Activated CD4-positive, alpha-beta T cell treated with anti-CD3 and anti-CD28 coated beads for 24 hours (primary cell): Measurements from ENCODE around the gene CD247.

Experiments
- DNase-seq, 2 donors: peaks; one replicate each; pipeline ENCODE4 v3.0.0-alpha.2; 2020; ENCODE audit warnings: low read depth in 2 of 2

Gene CD247

DNA sequence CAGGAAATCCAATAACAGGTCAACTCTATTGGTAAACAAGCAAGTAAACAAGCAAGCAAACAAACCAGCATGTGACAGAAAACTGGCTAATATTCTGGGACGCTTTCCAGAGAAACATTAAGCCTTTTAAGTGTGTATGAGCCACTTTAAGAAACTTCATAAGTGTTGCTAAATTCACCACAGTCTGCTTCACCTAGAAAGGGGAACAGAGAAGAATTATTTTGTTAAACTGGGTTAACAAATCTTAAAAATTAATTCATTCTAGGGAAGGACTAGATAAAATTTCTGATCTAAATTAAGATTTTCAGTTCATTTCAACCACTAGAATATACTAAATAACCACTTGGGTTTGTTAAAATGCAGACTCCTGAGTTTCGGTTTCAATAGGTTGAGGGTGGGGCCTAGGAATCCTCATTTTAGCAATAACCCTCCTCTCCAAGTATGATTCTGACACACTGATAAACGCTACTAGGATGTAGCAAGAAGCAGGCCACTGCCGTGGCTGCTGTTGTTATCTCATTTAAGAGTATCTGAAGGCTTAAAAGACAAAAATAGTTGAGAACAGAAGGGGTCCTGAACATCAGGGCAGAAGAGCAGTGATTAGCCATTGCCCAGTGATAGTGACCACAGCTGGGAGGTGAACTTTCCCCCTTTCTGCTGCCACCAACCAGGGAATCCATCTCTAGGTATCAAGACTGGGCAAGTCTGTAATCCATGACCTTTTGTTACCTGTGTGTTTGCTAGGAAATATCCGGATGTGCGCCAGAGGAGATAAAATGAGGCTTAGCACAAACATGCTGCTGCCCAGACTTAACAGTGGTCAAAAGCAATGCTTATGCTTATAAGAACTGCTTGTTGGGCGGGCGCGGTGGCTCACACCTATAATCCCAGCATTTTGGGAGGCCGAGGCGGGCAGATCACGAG lies 24.0 kb upstream of the CD247 start:
- no peak for DNase-seq

DNA sequence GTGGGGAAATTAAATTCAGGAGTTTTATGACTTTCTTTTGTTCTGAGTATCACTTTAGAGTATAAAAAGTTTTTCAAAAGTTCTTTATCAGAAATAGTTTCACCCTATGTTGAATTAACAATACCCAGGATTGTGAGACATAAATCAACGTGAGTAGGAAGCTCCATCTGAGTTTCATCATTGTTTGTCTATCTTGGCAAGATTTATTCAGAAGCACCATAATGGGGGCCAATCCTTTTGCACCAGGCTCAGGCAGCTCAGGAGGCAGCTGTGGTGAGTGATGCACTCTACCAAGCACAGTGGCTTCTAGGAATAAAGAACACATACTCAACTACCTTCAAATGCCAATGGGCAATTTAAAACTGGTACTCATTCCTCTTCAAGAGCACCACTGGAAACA lies 23.3 kb upstream of the CD247 start:
- no peak for DNase-seq

DNA sequence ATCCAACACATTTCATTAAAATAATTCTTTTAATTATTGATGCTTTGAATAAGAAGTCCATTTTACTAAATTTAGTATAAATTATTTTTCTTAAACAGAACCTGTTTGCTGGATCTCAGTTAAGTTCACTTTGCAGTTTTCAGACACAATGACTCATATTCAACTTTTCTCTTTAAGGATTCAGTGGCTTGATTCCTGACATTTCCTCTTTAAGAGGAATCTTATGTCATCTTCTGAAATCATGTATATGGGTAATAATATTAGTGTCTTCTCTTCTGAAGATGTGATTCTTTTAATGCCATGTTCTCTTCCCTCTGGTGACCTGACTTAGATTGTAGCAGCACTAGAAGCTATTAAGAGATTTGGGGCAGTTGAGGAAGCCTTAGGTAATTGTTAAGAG lies 22.7 kb upstream of the CD247 start:
- no peak for DNase-seq

DNA sequence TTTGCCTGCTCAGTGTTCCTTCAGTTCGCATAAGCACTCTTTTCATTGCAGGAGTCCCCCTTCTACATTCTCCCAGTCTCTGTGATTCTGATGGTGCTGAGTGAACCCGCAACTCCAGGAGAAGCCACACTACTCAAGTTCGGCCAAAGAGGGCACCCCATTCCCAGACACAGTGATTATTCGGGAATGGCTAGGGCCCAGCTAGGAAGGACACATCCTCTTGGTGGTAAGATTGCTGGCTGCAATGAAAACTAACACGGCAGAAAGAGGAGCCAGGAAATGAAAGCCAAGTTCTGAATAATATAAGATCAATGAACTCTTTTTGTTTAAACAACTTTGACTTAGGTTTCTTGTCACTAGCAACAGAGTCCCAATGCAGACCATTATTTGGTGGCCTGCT lies 20.3 kb upstream of the CD247 start:
- no peak for DNase-seq

DNA sequence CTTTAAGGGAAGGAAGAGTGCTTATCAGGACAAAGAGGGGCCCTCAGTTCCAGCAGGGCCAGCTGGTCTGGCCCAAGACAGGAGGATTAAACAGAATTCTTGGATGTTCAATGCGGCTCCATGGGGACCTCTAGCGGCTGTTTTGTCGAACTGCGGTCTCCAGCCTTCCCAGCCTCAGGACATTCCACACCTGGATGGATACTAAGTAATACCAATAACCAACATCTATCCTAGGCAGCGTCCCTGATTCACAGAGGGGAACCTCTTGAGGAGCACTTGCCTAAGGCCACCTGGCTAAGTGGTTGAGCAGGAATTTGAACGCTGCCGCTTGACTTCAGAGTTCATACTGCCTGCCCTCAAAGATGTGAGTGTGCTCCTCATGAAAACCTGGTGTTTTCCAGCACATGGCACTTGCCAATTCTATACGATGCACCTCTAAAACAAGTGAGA lies 15.5 kb upstream of the CD247 start:
- DNase-seq, result peak in 1 of 2 donors; percentile 57

DNA sequence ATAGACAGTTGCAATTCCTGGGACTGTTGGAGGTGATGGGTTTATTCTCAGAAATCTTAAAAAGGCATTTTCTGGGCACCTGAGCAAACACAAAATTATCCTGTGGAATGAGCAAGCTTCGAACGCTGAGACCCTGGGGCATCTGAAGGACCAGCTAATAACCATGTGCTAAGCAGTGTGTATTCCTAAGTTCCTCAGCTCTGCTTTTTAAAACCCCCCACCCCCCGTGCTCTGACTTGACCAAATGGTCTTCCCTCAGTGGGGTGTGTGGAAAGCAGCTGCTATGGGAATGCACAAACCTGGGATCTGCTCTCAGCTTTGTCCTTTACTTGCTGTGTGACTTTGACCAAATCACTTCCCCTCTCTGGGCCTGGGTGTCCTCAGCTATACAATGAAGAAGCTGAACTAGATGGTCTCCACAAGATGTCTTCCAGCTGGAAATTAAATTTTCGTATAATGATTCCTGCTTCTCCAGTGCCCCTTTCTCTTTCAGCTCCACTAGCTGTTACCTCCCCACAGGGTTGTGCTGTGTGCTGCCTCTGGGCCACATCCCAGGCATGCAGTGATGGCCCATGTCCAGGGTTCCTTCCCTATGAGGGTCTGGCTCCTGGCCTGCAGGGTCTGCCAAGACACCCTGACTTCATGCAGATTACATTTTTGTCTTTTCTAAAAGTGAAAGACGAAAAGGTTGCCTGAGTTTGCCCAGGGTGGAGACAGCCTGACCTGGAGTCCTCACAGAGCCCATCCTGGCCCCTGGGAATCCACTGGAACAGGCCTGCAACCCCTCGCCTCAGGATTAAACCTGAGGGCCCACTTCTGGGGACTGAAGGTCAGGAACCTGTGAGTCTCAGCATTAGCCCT lies 14.9 kb upstream of the CD247 start:
- DNase-seq, result no peak

DNA sequence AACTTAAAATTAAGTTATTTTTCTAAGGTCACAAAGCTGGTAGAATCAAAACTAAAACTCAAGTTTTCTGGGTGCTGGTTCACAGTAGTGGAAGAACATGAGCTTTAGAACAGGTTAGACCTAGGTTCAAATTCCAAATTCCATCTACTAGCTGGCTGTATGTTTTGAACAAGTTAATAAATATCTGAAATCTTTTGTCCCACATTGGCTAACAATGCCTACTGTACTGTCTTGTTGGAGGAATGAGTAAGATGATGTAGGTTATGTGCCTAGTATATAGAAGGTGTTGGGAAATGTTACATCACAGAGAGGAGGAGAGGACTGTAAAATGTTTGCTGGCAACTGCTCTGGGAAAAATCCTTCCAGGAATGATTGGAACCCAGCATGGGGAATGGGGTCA lies 14.0 kb upstream of the CD247 start:
- no peak for DNase-seq

DNA sequence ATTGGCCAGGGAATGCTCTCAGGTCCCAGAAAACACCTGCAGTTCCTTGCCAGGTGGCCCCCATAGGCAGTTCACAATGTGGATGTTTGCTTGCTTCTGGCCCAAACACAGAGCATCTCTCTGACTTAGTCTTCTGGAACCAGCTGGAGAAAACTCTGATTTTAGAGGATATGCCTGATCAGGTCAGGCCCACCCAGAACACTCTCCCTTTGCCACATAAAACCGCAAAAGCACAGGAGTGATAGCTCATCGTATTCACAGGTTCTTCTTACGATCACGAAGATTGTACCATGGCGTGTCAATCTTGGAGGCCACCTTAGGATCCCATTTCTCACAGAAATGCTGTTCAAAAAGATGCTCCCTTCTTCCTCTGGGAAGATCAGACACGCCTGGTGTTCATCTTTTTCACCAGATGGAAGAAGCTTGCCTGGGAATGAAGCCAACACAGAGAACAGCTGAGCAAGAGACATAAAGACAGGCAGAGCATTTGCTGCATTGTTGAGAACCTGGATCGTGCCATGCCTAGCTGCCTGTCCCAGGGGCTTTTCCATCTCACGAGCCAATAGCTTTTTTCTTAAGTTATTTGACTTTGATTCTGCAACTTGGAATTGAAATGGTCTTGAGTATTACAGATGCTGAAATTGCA lies 11.6 kb upstream of the CD247 start:
- DNase-seq, result no peak

DNA sequence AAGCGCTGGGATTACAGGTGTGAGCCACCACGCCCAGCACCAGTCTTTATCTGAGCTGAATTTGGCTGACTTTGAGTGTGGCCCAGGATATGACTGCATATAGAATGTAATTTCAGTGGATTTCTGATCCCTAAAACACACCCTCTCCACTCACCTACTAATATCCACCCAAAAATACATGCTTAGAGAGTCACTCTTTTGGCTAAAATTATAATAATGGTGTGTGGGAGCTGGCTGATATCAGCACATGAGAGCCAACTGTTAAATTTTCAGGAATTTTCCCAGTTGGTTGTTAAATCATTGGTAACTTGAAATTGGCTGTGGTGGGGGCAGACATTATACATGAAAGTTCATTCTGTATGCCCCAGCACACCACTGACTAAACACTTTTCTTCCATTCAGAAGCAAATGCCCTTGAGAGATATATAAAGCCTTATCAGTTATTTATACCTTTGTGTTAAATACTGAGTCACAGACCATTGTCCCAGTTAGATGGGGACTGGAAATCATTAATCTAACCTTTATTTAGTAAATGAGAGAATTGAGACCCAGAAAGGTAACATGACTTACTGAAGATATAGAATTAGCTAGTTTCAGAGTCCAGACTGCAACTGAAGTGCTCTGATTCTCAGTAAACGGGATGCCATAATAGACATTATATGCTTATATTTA lies 9.9 kb upstream of the CD247 start:
- DNase-seq, result no peak

DNA sequence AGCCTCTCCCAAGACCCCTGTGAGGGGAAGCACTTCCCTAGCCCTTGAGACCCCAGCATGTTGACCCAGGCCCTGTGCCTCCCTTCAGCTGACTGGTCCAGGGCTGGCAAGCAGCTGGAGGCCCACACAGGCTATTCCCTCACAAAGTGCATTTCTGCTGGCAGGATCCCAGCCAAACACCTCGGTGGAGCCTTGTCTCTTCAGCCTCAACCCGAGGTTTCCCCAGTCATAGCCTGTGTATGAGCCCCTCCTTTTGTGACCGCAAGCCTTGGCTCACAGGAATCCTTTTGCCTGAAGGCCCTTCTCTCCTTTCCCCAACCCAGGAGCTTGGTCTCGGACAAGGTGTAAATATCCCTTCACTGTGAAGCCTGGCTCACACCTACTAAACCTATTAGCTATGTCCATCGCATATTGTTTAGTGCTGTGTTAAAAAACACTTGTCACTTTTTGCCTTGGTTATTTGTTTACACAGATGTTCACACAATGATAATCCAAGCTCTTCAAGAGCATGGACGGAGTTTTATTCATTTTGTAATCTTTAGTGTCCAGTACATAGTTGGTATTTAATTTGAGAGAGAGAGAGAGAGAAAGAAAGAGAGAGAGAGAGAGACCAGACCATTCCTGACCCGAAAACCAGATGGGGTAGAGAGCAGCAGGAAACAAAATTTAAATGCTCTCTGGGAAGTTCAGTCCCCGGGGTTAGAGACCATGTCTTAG lies 8.5 kb upstream of the CD247 start:
- DNase-seq, result no peak

DNA sequence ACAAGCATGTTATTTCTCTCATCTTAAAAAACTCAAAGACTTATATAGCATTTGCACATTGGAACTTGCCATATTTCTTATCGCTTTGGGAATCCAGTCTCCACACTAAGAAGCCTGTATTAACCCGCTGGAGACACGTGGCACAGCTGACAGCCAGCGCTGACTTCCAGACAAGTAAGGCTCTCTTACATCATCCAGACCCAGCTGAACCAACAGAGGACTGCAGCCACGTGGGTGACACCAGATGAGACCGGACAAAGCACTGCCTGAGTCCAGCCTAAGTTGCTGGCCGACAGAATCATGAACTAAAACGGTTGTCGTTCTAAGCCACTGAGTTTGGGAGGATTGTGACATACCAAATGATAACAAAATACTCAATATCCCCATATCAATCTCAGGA lies 6.3 kb upstream of the CD247 start:
- DNase-seq, result no peak

DNA sequence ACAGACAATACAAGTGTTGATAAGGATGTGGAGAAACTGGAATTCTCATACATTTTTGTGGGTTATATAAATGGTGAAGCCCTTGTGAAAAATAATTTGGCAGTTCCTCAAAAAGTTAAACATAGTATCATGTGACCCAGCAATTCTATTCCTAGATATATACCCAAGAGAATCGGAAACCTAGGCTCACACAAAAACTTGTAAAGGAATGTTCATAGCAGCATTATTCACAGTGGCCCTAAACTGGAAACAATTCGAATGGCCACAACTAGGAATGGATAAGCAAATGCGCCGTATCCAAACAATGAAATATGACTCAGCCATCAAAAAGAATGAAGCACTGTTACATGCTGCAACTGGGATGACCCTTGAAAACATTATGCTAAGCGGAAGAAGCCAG lies 3.9 kb upstream of the CD247 start:
- no peak for DNase-seq

DNA sequence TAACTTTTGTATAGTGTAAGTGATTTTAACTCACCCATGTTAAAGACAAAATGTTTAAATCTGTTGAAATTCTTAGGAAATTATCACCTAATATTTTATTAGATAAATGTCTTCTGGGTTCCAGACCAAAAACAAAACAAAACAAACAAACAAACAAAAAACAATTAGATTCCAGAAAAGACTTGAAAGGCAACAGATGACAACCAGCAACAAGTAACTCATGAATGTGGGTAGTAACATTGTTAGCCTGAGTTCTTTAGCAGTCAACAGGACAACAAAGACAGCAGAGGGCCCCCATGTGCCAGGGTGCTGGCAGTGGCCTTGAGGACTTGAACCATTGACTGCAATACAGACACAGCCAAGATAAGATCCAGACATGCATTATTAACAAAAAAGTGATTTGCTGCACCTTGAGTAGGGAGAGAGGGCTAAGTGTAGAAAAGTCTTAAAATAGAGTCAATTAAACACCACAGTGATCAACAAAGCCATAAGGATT lies 2.4 kb upstream of the CD247 start:
- DNase-seq, result no peak

DNA sequence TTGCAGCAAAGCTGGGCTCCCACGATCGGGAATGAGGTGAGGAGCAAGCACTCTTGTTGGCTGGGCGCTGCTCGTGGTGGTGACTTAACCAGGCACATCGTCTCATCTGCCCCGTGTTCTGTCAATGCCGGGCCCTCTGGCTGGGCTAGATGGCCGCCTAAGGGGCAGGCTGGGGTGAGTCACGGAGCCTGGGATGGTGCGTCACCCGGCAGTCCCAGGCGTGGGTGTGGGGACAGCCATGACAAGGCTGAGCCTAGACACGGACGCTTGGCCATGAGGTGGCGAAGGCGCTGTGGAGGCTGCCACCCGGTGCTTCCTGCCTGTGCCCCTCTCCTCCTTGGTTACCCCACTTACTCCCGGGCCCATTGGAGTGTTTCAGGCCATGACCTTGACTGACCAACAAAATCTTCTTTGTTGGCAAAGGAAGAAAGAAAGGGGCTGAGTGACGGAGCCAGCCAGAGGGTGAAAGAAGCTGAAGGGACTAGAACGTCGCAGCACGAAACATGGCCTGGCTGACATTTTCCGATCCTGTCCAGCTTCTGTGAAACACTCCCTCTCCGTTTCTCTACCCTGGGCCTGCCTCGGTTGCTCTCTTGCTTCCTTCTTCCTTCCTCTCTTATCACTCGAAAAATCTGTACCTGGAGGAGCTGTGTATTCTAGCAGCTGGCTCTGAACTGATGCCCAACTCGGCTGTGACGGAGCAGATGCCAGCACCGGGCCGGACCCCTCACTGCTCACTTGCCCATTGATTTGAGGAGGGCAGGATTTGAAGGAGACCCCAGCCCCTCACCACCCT lies 596 bp downstream of the CD247 start:
- DNase-seq, result peak; percentile 80 to 88

DNA sequence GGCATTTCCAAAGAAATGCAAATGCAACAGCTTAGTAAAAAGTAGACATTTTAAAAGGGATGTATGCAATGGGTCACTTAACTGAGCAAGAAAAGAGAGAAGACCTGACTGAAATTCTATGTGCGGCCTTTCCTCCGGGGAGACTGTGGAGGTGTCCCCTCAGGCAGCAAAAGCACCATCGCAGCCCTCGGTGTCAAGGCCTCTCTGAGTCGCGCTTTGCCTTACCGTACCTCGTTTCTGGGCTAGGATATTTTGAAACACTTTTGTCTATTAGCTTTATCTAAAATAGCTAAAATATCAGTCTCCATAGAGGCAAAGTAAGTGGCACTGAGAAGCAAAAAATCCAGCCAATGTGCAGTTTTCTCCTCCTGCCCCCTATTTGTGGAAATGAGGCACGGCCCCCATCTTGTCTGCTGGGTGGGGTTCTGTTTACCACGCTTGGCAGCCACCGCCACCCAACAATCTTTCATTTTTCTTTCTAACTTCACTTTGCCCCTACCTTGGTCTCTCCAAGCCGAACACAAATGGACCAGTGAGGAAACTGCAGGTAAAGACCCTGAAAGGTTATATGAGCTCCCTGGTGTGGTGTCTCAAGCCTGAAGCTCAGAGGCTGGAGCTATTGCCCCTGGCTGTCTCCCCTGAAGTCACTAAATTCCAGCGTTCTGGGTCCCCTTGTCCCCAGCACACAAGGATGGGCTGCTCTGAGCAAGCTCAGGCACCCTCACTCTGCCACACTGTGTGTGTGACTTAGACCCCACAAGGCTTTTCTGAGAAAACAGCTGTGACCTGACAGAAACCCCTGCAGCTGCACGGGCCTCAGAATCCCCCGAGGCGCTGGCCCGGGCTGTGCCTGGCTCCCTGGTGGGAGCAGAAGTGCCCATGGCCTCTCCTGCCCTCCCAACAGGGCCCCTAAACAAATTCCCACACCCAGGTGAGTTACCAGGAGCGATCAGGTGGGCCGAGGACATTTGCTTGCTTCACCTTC lies 1.6 kb downstream of the CD247 start:
- DNase-seq, result no peak

DNA sequence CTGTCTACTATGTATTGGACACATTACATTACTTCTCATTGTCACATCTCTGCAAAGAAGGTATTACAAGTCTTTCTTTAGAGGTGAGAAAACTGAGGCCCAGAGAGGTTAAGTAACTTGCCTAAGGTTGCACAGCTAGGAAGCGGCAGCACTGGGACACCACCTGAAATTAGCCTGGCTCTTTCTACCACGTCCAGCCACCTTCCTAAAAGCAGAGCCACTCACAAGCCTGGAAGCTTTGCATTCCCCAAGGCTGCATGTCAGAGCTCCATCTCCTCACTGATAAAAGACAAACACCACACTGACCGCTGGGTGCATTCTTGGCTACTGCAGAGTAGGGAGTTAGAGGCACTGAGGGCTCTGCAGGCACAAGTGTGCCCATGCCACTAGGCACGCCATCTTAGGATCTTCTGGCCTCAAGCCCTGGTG lies 2.4 kb downstream of the CD247 start:
- DNase-seq, result no peak

DNA sequence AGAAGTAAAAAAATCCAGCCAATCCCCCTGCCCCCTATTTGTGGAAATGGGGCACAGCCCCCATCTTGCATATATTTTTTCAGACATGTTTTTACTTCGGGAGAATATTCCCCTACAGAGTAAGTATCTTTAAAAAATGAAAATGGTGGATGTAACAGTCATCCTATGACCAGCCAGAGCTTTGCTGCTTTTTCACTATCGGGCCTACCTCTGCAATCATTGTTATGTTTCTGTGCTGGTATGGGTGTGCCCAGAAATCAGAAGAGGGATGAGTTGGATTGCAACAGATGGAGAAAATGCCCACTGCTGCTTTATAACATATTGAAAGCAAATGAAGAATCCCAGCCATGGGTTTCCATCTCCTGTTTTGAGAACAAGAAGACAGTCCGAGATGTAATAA lies 2.9 kb downstream of the CD247 start:
- DNase-seq, result no peak

DNA sequence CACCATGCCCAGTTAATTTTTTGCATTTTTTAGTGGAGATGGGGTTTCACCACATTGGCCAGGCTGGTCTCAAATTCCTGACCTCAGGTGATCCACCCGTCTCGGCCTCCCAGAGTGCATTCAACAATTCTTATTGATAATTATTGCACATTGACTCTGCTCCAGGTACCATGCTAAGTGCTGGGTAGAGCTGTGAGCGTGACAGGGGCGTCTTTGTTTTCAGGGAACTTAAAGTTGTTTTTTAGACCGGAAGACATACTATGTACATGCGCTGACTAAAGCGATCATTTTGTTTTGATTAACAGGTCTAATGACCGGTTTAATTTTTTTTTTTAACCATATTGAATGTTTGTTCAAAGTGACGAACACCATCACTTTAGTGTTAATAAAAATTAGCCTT lies 4.0 kb downstream of the CD247 start:
- no peak for DNase-seq
